Astrocyte (in vitro differentiated cells and primary cell): ENCODE results near the gene ZNF684.

Source experiments
- EZH2 ChIP-seq: IDR thresholded peaks from 2 replicates; pipeline ENCODE4 v1.6.1; 2012; ENCODE audit warnings: mild to moderate bottlenecking, low read length, inconsistent platforms; ENCODE audit not compliant: insufficient read depth
- TF ChIP-seq, protein P1 (sequence below): IDR thresholded peaks from 2 replicates; pipeline ENCODE4 v1.5.1; 2011; ENCODE audit warnings: low read depth, mild to moderate bottlenecking, inconsistent platforms, low read length, moderate library complexity; ENCODE audit not compliant: insufficient read depth

DNA sequence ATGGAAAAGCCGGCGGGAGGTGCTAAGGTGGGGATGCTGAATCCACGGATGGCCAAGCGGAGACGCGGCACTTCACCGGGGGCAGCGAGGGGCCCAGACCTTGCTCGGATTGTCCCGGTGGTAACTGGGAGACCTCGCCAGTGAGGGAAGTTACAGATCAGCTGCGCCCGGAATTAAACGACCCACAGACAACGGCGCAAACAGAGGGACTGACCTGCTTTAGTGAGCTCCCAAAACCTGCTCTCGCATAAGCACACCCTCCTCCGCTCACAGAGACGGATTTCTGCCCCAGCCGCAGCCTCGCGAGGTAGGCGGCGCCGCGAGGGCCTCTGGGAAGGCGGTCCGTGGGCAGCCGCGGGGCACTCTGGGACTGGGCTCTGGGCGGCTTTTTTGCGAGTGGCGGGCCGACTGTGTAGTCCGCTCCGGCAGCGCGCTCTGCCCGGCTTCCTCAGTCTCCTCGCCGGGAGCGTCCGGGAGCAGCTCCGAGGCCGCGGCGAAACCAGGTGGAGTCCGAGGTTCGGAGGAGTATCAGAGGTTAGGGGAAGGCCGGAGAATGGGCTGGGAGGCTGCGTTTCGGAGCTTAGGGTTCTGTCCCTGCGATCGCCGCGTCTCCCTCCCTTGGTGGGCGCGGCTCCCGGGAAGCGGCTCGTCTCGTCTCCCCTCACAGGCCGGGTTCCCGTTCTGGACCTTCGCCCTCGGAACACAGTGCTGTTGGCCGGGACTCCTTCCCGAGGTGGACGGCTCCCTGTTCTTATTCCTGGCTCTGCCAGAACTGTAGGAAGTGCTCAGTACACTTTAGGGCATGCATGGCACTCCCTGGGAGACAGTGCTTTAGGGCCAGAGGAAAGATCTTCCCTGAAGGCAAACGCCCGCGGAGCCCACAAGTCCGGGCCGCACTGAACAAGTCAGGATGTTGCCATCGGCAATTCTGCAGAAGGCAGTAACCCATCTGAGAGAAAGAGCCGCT lies 22.8 kb upstream of the ZNF684 start, which contains the start of gene EXO5:
- TF ChIP-seq, protein P1, sequence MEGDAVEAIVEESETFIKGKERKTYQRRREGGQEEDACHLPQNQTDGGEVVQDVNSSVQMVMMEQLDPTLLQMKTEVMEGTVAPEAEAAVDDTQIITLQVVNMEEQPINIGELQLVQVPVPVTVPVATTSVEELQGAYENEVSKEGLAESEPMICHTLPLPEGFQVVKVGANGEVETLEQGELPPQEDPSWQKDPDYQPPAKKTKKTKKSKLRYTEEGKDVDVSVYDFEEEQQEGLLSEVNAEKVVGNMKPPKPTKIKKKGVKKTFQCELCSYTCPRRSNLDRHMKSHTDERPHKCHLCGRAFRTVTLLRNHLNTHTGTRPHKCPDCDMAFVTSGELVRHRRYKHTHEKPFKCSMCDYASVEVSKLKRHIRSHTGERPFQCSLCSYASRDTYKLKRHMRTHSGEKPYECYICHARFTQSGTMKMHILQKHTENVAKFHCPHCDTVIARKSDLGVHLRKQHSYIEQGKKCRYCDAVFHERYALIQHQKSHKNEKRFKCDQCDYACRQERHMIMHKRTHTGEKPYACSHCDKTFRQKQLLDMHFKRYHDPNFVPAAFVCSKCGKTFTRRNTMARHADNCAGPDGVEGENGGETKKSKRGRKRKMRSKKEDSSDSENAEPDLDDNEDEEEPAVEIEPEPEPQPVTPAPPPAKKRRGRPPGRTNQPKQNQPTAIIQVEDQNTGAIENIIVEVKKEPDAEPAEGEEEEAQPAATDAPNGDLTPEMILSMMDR = no peak
- TF ChIP-seq EZH2 = no peak
